CD8-positive, alpha-beta memory T cell (primary cell): Measurements from ENCODE around the gene KCNIP1. TPM values are rescaled to one million over a fixed set of nuclear protein-coding genes. Genes with fewer than 3 reads are reported as not detected.

Experiments
- CTCF ChIA-PET: fragments of 350-600 bp; sonication (Branson Sonifier 250); formaldehyde crosslinking; loops from one replicate; lab custom pipeline; 2021; ENCODE audit warnings: antibody characterized with exemption; lab: Charles Lee
- POLR2A ChIA-PET: fragments of 350-600 bp; sonication (Branson Sonifier 250); formaldehyde crosslinking; loops from one replicate; lab custom pipeline; 2021; ENCODE audit warnings: antibody characterized with exemption; lab: Charles Lee
- DNase-seq, 5 donors: peaks; one replicate each; pipeline versions ENCODE4 v3.0.0 to v3.0.0-alpha.2; 2020 to 2022; ENCODE audit warnings: mixed read lengths in 1 of 5
- H3K27ac ChIP-seq: one replicate; pipeline ENCODE4 v1.7.0; 2013; ENCODE audit warnings: low read depth, mild to moderate bottlenecking, low read length, moderate library complexity
- H3K27me3 ChIP-seq: 2 replicates; pipeline ENCODE4 v1.7.0; 2013; ENCODE audit warnings: low read length, mild to moderate bottlenecking; ENCODE audit not compliant: insufficient read depth, poor library complexity, severe bottlenecking
- H3K36me3 ChIP-seq: 2 replicates; pipeline ENCODE4 v1.7.0; 2013; ENCODE audit warnings: mild to moderate bottlenecking, low read length, moderate library complexity; ENCODE audit not compliant: insufficient read depth
- H3K4me1 ChIP-seq: 2 replicates; pipeline ENCODE4 v1.7.0; 2013; ENCODE audit warnings: mild to moderate bottlenecking, low read length, moderate library complexity; ENCODE audit not compliant: insufficient read depth
- H3K4me3 ChIP-seq: 2 replicates; pipeline ENCODE4 v1.7.0; 2013; ENCODE audit warnings: mild to moderate bottlenecking, low read length
- H3K9me3 ChIP-seq: 2 replicates; pipeline ENCODE4 v1.7.0; 2013; ENCODE audit warnings: mild to moderate bottlenecking, low read length
- H3K27ac Mint-ChIP-seq, 8 donors: one replicate each; pipeline ENCODE4 v1.8.0; 2020 to 2021; ENCODE audit warnings: mixed read lengths in 8 of 8, mild to moderate bottlenecking in 6 of 8, inconsistent platforms in 3 of 8, moderate library complexity in 3 of 8
- H3K27me3 Mint-ChIP-seq, 2 donors: one replicate each; pipeline ENCODE4 v1.8.0; 2020 to 2021; ENCODE audit warnings: mixed read lengths in 2 of 2, mild to moderate bottlenecking in 1 of 2, moderate library complexity in 1 of 2
- H3K36me3 Mint-ChIP-seq, 3 donors: one replicate each; pipeline ENCODE4 v1.8.0; 2020 to 2021; ENCODE audit warnings: mixed read lengths in 3 of 3, inconsistent platforms in 1 of 3, mild to moderate bottlenecking in 1 of 3
- H3K4me1 Mint-ChIP-seq, 3 donors: one replicate each; pipeline ENCODE4 v1.8.0; 2020 to 2021; ENCODE audit warnings: mixed read lengths in 3 of 3, inconsistent platforms in 1 of 3, mild to moderate bottlenecking in 1 of 3
- H3K4me3 Mint-ChIP-seq, 7 donors: one replicate each; pipeline ENCODE4 v1.8.0; 2020 to 2021; ENCODE audit warnings: mixed read lengths in 7 of 7, mild to moderate bottlenecking in 6 of 7, moderate library complexity in 4 of 7, inconsistent platforms in 2 of 7
- H3K9me3 Mint-ChIP-seq, 5 donors: one replicate each; pipeline ENCODE4 v1.8.0; 2020 to 2022; ENCODE audit warnings: mixed read lengths in 5 of 5, mild to moderate bottlenecking in 3 of 5, moderate library complexity in 2 of 5, inconsistent platforms in 1 of 5
- polyA plus RNA-seq: library from polyadenylated mRNA; unstranded; fragments of 300-500 nt; fragmentation: Illumina TruSeq; gene quantifications from one replicate; pipeline ENCODE4 v1.2.3, GENCODE V29; 2021
- total RNA-seq, 2 experiments: library from RNA; stranded (reverse); gene quantifications; one replicate each; pipeline ENCODE4 v1.2.3, GENCODE V29; 2021

The KCNIP1 gene
- total and polyA plus RNA-seq, 3 experiments from 2014 or later: not detected

DNA sequence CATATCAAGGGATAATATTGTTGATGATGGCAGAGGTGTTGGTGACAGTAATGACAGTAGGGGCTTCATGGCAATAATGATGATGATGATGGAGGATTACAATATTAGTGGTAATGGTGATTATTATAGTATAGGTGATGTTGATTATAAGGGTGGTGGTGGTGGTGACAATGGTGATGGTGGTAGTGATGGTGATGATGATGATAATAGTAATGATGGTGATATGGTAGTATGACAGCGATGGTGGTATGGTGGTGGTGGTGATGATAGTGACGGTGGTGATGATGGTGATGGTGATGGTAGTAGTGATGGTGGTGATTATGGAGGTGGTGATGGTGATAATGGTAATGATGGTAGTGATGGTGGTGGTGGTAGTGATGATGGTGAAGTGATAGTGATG is 13.6 kb downstream of the KCNIP1 start:
- Histone ChIP-seq H3K4me1 (no peaks in the 10 kb centered on the region), H3K4me3 (no peak overlapping the region), H3K27ac (no peak overlapping the region), H3K36me3 (no peaks in the 10 kb centered on the region), H3K9me3 (no peaks in the 10 kb centered on the region), H3K27me3 (no peaks in the 10 kb centered on the region)
- Mint-ChIP-seq H3K36me3 (no peaks in the 10 kb centered on the region), H3K4me1 (no peaks in the 10 kb centered on the region), H3K27me3 (peaks cover 0 to 6% of the 10 kb centered on the region in 2 donors), H3K27ac (no peak overlapping the region), H3K4me3 (no peak overlapping the region), H3K9me3 (no peaks in the 10 kb centered on the region)
- CTCF ChIA-PET: no interaction called here
- no peak for DNase-seq
- POLR2A ChIA-PET: no interaction called here

DNA sequence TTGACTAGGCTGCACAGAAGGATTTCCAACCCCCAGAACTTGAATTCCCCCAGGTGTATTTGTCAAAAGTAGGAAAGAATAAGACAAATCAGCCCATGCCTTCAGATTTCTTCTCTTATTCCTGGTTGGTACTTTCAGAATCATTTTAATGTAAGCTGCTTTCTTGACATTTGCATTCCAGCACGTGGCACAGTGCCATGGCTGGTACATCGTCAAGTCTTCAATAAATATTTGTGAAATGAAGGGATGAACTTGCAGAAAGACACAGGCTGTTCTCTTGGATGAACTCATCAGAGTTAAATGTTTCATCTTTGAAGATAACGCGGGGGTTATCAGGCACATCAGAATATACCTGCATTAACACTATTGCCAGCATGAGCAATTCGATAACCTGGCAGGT is 14.5 kb downstream of the KCNIP1 start:
- Mint-ChIP-seq H3K9me3 (no peaks in the 10 kb centered on the region), H3K4me3 (no peak overlapping the region), H3K27me3 (peaks cover 0 to 6% of the 10 kb centered on the region in 2 donors), H3K27ac (no peak overlapping the region), H3K36me3 (no peaks in the 10 kb centered on the region), H3K4me1 (no peaks in the 10 kb centered on the region)
- Histone ChIP-seq H3K4me1 (no peaks in the 10 kb centered on the region), H3K27ac (no peak overlapping the region), H3K4me3 (no peak overlapping the region), H3K27me3 (no peaks in the 10 kb centered on the region), H3K36me3 (no peaks in the 10 kb centered on the region), H3K9me3 (no peaks in the 10 kb centered on the region)
- POLR2A ChIA-PET: no interaction called here
- CTCF ChIA-PET: no interaction called here
- DNase-seq: no peak

DNA sequence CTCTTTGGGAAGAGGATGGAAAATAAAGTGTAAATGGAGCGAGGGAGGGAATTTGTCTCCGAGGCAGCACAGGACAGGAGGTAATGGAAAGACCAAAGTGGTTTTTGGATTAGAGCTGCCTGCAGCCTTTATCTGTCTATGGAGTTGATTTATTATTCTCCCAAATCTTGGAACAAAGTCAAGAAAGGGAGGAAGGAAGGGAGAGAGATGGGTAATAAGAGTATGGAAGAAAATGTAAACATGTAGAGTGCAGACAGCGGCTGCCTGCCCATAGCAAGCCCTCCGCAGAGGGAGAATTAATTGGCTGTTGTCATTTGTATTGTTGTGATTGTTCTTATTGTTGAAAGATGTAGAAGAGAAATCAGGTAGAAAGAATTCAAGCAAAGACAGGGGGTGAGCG is 15.7 kb downstream of the KCNIP1 start:
- H3K4me1 ChIP-seq: no peaks in the 10 kb centered on the region
- DNase-seq: no peak
- H3K9me3 ChIP-seq: no peaks in the 10 kb centered on the region
- no peak overlapping the region for H3K27ac ChIP-seq
- H3K4me3 Mint-ChIP-seq: no peak overlapping the region
- H3K9me3 Mint-ChIP-seq: no peaks in the 10 kb centered on the region
- peaks cover 6 to 10% of the 10 kb centered on the region in 2 donors for H3K27me3 Mint-ChIP-seq
- CTCF ChIA-PET: no interaction called here
- no peaks in the 10 kb centered on the region for H3K27me3 ChIP-seq
- no peaks in the 10 kb centered on the region for H3K36me3 Mint-ChIP-seq
- H3K27ac Mint-ChIP-seq: no peak overlapping the region
- H3K36me3 ChIP-seq: no peaks in the 10 kb centered on the region
- no peak overlapping the region for H3K4me3 ChIP-seq
- POLR2A ChIA-PET: no interaction called here
- H3K4me1 Mint-ChIP-seq: no peaks in the 10 kb centered on the region

DNA sequence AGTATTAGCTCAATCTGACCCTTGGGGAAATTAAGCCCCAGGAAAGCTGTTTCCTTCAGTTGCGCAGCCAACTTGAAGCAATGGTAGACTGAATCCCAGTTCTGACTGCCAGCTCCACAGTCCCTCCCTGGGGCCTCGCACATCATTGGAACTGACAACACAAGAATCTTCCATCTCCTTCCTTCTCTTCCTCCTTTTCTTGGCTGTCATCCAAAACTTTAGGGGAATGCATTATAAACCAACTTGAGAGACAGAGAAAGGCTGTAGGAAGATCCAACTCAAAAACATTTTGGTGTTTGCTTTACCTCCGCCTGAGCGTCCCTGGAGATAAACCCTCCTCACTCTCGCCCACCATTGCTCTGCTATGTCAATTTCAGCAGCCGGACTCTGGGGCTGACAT is 16.6 kb downstream of the KCNIP1 start:
- ChIA-PET POLR2A (no interaction called here), CTCF (no interaction called here)
- Mint-ChIP-seq H3K4me3 (no peak overlapping the region), H3K9me3 (no peaks in the 10 kb centered on the region), H3K27me3 (peaks cover 6 to 17% of the 10 kb centered on the region in 2 donors), H3K36me3 (no peaks in the 10 kb centered on the region), H3K27ac (no peak overlapping the region), H3K4me1 (no peaks in the 10 kb centered on the region)
- no peaks in the 10 kb centered on the region for H3K36me3 ChIP-seq
- H3K9me3 ChIP-seq: no peaks in the 10 kb centered on the region
- DNase-seq: no peak
- no peaks in the 10 kb centered on the region for H3K27me3 ChIP-seq
- H3K27ac ChIP-seq: no peak overlapping the region
- H3K4me1 ChIP-seq: no peaks in the 10 kb centered on the region
- H3K4me3 ChIP-seq: no peak overlapping the region

DNA sequence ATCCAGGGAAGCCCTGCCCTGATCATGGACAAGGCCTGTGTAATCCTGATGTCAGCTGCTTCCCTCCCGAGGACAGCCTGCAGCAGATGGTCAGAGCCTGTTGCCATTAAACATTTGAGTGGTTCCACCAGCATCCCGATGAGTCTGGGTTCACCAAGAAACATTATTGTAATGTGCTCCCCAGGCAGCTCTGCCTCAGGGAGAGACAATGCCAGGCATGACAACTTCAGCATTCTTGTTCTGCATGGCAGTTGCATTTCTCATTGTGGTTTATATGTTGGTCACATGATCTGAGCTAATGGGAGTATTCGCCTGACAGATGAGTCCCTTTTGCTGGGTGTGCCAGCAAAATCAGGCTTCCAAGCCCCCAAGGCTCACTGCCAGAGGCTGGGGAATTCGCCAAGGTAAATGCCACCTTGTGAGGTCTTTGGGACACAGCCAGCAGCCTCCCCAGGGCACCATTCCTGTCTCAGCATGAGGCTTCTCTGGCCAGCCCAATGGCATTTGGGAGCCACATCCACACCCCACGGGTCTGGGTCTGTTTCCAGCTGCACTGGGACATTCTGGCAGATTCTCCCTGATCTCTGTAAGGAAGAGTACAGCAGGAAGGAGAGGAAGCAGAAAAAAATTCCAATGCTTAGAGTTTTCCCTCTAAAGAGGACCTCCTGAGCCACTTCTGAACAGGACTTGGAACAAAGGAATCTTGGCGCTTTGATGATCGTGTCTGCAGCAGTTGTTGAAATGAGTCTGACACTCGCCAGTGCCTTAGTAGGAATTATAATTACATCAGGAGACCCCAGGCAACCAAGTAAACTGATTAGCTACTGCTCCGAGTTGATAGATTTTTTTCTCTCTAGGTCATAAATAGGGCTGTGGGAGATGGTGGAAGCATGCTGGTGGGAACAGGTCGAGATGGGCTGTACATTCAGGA is 18.7 kb downstream of the KCNIP1 start:
- Histone ChIP-seq H3K27ac (no peak overlapping the region), H3K9me3 (no peaks in the 10 kb centered on the region), H3K36me3 (no peaks in the 10 kb centered on the region), H3K4me3 (no peak overlapping the region), H3K4me1 (no peaks in the 10 kb centered on the region), H3K27me3 (no peaks in the 10 kb centered on the region)
- H3K9me3 Mint-ChIP-seq: no peaks in the 10 kb centered on the region
- peaks cover 6 to 26% of the 10 kb centered on the region in 2 donors for H3K27me3 Mint-ChIP-seq
- no peak overlapping the region for H3K4me3 Mint-ChIP-seq
- POLR2A ChIA-PET: no interaction called here
- CTCF ChIA-PET: no interaction called here
- H3K36me3 Mint-ChIP-seq: no peaks in the 10 kb centered on the region
- DNase-seq: no peak
- no peak overlapping the region for H3K27ac Mint-ChIP-seq
- H3K4me1 Mint-ChIP-seq: no peaks in the 10 kb centered on the region

DNA sequence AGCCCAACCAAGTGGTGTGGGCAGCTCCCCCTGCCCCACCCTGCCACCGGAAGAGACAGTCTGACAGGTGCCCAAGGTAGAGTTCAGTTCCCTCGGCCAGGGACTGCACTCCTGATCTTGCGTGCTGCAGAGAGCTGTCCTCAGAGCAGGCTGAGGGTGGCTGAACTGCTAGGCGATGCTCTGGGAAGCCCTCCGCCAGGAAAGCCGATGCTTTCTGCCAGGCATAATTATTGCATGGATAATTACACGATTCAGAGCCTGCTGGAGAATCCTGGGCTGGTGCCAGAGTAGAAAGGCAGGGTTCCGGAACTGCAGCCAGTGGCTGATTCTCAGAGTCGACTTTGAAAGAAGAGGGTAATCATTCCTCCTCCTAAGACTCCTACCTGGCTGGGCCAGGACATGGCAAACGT is 19.3 kb downstream of the KCNIP1 start:
- Mint-ChIP-seq H3K27ac (no peak overlapping the region), H3K9me3 (no peaks in the 10 kb centered on the region), H3K27me3 (peaks cover 6 to 26% of the 10 kb centered on the region in 2 donors), H3K36me3 (no peaks in the 10 kb centered on the region), H3K4me3 (no peak overlapping the region), H3K4me1 (no peaks in the 10 kb centered on the region)
- no peak for DNase-seq
- no peaks in the 10 kb centered on the region for H3K36me3 ChIP-seq
- no peaks in the 10 kb centered on the region for H3K9me3 ChIP-seq
- no peaks in the 10 kb centered on the region for H3K4me1 ChIP-seq
- H3K27ac ChIP-seq: no peak overlapping the region
- POLR2A ChIA-PET: no interaction called here
- H3K27me3 ChIP-seq: no peaks in the 10 kb centered on the region
- H3K4me3 ChIP-seq: no peak overlapping the region
- CTCF ChIA-PET: no interaction called here

DNA sequence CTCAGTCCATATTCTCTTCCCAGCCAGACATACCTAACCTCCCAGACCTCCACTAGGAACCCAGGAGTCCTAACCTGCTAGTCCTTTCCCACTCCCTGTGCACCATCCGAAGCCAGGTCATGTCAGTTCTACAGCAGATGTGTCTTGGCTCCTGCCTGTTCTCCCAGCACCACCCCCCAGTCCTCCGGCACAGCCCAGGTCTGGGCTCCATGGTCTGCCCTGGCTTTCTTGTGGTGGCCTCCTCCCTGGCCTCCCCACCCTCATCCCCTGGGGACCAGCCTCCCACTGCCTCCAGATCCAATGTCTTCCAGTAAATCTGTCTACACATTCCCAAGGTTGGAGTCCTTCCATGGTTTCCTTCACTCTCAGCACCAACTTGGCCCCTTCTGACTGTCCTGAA is 20.0 kb downstream of the KCNIP1 start:
- ChIA-PET CTCF (no interaction called here), POLR2A (no interaction called here)
- Histone ChIP-seq H3K9me3 (no peaks in the 10 kb centered on the region), H3K27me3 (no peaks in the 10 kb centered on the region), H3K27ac (no peak overlapping the region), H3K36me3 (no peaks in the 10 kb centered on the region), H3K4me1 (no peaks in the 10 kb centered on the region), H3K4me3 (no peak overlapping the region)
- Mint-ChIP-seq H3K9me3 (no peaks in the 10 kb centered on the region), H3K4me3 (no peak overlapping the region), H3K4me1 (no peaks in the 10 kb centered on the region), H3K36me3 (no peaks in the 10 kb centered on the region), H3K27me3 (peaks cover 6 to 29% of the 10 kb centered on the region in 2 donors), H3K27ac (no peak overlapping the region)
- DNase-seq: no peak

DNA sequence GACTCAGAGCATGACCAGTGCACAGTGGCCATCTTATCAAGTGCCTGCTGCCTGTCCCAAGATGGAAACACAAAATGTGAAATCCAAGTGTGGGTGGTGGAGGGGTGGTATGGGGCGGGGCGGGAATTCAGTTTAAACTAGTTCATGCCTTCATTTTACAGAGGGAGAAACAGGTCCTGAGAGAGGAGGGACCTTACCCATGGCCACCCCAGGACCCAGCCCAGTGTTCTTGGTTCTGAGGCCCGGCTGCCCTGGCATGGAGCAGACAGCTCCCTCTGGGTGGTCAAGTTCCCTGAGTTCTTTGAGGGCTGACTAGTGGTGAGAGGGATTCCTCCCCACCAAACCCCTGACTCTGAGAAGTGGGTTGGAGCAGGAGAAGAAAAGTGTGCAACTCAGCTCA is 20.8 kb downstream of the KCNIP1 start:
- no peaks in the 10 kb centered on the region for H3K36me3 Mint-ChIP-seq
- H3K9me3 ChIP-seq: no peaks in the 10 kb centered on the region
- CTCF ChIA-PET: no interaction called here
- H3K27ac Mint-ChIP-seq: no peak overlapping the region
- no peaks in the 10 kb centered on the region for H3K9me3 Mint-ChIP-seq
- no peak overlapping the region for H3K4me3 Mint-ChIP-seq
- DNase-seq: no peak
- POLR2A ChIA-PET: no interaction called here
- H3K27me3 Mint-ChIP-seq: peaks cover 4 to 29% of the 10 kb centered on the region in 2 donors
- no peaks in the 10 kb centered on the region for H3K36me3 ChIP-seq
- no peaks in the 10 kb centered on the region for H3K4me1 ChIP-seq
- H3K4me3 ChIP-seq: no peak overlapping the region
- H3K27ac ChIP-seq: no peak overlapping the region
- H3K4me1 Mint-ChIP-seq: no peaks in the 10 kb centered on the region
- H3K27me3 ChIP-seq: no peaks in the 10 kb centered on the region
